Skeletal muscle satellite cell (primary cell): Measurements from ENCODE around the gene INAFM1.
"Not testable (repeated sequence)": the region's sequence is repeated elsewhere in the genome, so short reads cannot be mapped to it uniquely, and the experiment has no call there.

Experiments
- H3K27me3 ChIP-seq: 2 replicates; pipeline ENCODE4 v1.7.0; 2013; ENCODE audit warnings: low read length; ENCODE audit not compliant: control insufficient read depth, insufficient read depth
- H3K36me3 ChIP-seq: 2 replicates; pipeline ENCODE4 v1.7.0; 2013; ENCODE audit warnings: mild to moderate bottlenecking, control low read depth, low read length; ENCODE audit not compliant: insufficient read depth
- H3K4me1 ChIP-seq: 2 replicates; pipeline ENCODE4 v1.7.0; 2013; ENCODE audit warnings: low read length; ENCODE audit not compliant: control insufficient read depth, insufficient read depth
- H3K4me2 ChIP-seq: 2 replicates; pipeline ENCODE4 v1.7.0; 2013; ENCODE audit warnings: mild to moderate bottlenecking, low read length
- H3K4me3 ChIP-seq: 2 replicates; pipeline ENCODE4 v1.7.0; 2013; ENCODE audit warnings: low read length
- H3K9ac ChIP-seq: 2 replicates; pipeline ENCODE4 v1.7.0; 2013; ENCODE audit warnings: mild to moderate bottlenecking, low read depth, low read length, moderate library complexity
- H3K9me3 ChIP-seq: replicated peaks from 2 replicates; pipeline ENCODE4 v1.7.0; 2013; ENCODE audit warnings: mild to moderate bottlenecking, control low read depth, low read length

Gene INAFM1

DNA sequence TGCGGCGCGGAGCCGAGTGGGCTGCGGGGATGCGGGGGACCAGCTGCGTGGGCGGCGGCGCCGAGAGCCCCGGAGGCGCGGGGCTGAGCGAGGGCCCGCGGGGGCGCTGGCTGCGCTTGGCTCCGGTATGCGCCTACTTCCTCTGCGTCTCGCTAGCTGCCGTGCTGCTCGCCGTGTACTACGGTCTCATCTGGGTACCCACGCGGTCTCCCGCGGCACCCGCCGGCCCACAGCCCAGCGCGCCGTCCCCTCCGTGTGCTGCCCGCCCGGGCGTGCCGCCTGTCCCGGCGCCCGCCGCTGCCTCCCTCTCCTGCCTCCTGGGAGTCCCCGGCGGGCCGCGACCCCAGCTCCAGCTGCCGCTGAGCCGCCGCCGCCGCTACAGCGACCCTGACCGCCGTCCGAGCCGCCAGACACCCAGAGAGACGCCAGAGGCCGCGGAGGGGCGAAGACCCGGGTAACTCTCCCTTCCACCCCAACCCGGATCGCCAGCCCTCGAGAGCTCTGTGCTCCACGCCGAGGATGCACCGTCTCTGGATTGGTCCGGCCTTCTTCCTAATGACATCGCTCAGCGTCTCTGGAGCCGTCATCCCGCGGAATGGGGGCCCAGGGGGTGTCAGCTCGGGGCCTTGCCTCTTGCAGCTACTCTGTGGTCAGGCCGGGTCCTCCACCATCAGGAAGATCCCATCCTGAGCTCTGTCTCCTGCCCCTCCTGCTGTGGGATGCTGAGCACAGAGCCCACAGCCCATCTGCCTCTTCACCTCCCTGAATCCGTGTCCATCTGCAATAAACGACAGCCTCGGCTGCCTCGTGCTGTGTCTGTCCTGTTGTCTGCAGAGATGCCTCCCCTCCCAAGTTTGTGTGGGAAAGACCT is 441 bp downstream of the INAFM1 start:
- Histone ChIP-seq H3K4me1 (peaks cover 37% of the 10 kb centered on the region), H3K27me3 (no peaks in the 10 kb centered on the region), H3K9me3 (no peaks in the 10 kb centered on the region), H3K4me2 (peak overlapping the region; percentile 94), H3K4me3 (peak overlapping the region; percentile 69), H3K36me3 (peaks cover 13% of the 10 kb centered on the region), H3K9ac (peak overlapping the region; percentile 64)

DNA sequence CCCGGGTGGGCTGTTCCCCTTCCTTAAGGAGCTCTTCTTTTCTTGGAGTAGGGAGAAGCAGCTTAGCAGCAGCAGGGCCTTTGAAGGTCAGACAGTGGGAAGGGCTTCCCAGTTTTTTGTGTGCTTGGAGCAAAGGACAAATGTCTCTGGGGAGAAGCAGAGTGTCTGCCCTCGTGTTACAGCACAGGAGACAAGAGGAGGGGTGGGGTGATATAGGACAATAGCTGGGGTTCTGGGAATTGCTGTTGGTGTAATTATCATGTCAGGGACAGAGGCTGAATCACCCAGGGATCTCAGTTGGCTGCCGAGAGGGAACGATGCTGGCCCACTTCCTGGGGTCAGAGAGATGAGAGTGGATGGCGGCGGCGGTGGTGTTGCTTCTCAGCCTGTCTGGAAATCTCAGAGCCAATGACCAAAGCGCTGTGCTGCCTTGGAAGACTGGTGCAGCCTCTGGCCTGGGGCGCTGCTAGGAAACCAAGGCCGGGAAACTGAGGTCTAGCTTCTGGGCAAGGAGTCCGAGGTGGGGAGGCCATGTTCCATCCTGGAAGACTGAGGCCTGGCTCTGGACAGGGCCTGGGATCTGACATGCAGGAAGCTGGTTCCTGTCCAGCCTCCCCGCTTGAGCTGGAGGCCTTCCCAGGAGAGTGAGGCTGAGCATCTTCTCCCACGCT is 1.2 kb downstream of the INAFM1 start:
- peak overlapping the region; percentile 94 for H3K4me2 ChIP-seq
- H3K9me3 ChIP-seq: no peaks in the 10 kb centered on the region
- H3K4me1 ChIP-seq: peaks cover 37% of the 10 kb centered on the region
- peak overlapping the region; percentile 64 for H3K9ac ChIP-seq
- peaks cover 5% of the 10 kb centered on the region for H3K36me3 ChIP-seq
- no peaks in the 10 kb centered on the region for H3K27me3 ChIP-seq
- peak overlapping the region; percentile 69 for H3K4me3 ChIP-seq

DNA sequence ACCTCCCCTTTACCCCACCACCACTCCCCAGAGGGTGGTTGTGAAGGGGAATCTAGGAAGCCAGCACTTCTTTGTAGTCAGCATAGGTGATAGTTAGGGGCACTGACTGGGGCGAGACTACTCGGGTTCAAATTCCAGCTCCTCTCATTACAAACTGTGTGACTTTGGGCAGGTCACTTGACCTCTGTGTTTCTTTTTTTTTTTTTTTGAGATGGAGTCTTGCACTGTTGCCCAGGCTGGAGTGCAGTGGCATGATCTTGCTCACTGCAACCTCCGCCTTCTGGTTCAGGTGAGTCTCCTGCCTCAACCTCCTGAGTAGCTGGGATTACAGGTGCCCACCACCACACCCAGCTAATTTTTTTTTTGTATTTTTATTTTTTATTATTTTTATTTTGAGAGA is 1.8 kb downstream of the INAFM1 start:
- not testable (repeated sequence) for H3K27me3 ChIP-seq, H3K9ac ChIP-seq, H3K4me3 ChIP-seq, H3K36me3 ChIP-seq, H3K9me3 ChIP-seq
- Histone ChIP-seq H3K4me2 (peak overlapping the region; percentile 94), H3K4me1 (peaks cover 37% of the 10 kb centered on the region)

DNA sequence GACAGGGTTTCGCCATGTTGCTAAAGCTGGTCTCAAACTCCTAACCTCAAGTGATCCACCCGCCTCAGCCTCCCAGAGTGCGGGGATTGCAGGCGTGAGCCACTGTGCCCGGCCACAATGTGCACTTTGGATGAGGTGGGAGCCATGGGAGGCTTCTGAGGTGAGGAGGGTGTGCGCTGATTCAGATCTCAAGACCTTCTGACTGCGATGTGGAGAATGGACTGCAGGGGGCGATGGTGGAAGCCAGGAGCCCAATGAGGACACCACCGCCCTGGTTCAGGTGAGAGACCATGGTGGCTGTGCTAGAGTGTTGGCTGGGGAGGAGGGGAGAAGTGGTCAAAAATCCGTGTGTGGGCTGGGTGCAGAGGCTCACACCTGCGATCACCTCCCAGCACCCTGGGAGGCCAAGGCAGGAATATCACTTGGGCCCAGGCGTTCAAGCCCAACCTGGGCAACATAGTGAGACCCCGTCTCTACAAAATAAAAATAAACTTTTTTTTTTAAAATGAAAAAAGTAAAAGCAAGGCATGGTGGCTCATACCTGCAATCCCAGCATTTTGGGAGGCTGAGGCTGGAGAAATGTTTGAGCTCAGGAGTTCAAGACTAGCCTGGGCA is 5.6 kb downstream of the INAFM1 start:
- no peaks in the 10 kb centered on the region for H3K36me3 ChIP-seq

DNA sequence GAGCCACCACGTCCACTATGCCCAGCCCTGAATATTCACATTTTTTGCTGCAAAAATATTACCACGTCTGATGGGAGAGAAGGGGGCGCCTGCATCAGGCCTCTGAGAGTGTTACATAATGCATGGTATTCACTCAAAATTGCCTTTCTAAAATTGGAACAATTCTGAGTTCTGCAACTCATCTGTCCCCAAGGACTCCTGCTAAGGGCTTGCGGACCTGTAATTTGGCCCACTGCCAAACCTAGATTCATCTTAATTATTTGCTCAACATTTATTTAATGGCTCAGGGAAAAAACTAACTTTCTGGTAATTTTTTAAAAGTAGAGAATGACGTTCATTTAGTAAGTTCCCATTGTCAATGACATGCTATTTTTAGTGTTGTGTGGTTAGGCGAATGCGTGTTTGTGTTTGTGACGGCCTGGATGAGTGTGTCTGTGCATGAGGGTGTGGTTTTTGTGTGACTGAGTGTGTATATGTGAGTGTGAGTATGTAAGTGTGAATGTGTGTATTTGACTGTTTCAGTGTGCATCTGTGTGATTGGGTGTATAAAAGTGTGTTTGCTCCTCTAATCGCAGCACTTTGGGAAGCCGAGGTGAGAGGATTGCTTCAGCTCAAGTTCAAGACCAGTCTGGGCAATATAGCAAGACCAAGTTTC is 8.8 kb downstream of the INAFM1 start:
- Histone ChIP-seq H3K4me1 (no peaks in the 10 kb centered on the region), H3K27me3 (no peaks in the 10 kb centered on the region), H3K9ac (no peak overlapping the region), H3K4me2 (no peak overlapping the region), H3K36me3 (no peaks in the 10 kb centered on the region), H3K9me3 (no peaks in the 10 kb centered on the region), H3K4me3 (no peak overlapping the region)

More for the DNA sequence above, 5.6 kb downstream of the INAFM1 start:
- H3K9me3 ChIP-seq: no peaks in the 10 kb centered on the region
- H3K4me3 ChIP-seq: no peak overlapping the region
- H3K9ac ChIP-seq: no peak overlapping the region
- peaks cover 15% of the 10 kb centered on the region for H3K4me1 ChIP-seq
- H3K27me3 ChIP-seq: no peaks in the 10 kb centered on the region
- no peak overlapping the region for H3K4me2 ChIP-seq

DNA sequence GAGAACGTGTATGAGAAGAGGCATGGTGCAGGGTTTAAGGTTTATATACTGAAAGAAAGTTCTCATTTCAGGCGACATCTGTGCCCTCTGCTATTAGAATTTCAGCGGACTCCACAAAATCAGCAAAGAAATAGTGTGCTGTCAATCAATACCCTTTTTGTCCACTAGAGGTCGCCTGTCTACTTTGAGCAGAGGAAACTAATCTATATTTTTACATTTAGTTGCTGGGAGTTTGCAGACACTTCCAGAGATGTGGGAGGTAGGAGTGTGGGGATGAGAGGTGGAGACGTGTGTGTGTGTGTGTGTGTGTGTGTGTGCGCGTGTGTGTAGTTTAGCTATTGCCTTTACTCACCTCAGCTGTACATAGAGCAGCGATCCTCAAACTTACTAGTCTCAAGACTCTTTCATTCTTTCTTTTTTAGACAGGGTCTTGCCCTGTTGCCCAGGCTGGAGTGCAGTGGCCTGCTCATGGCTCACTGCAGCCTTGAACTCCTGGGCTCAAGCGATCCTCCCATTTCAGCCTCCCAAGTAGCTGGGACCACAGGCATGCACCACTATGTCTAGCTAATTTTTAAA is 9.7 kb downstream of the INAFM1 start:
- Histone ChIP-seq H3K4me1 (peaks cover 8% of the 10 kb centered on the region), H3K9ac (no peak overlapping the region), H3K9me3 (no peaks in the 10 kb centered on the region), H3K36me3 (no peaks in the 10 kb centered on the region), H3K4me3 (no peak overlapping the region), H3K27me3 (no peaks in the 10 kb centered on the region), H3K4me2 (no peak overlapping the region)

DNA sequence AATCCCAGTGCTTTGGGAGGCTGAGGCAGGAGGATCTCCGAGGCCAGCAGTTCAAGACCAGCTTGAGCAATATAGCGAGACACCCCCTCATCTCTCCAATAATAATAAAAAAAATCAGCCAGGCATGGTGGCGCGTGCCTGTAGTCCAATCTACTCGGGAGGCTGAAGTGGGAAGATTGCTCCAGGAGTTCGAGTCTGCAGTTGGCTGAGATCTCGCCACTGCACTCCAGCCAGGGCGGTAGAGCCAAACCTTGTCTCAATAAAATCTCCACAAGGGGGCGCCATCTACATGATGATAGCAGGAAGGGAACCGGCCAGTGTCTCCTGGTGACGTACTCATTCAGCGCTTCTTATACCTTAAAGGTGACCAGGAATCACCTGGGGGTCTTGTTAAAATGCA is 21.4 kb downstream of the INAFM1 start:
- Histone ChIP-seq H3K4me2 (no peak overlapping the region), H3K4me1 (peaks cover 4% of the 10 kb centered on the region), H3K4me3 (no peak overlapping the region), H3K9ac (no peak overlapping the region), H3K36me3 (no peaks in the 10 kb centered on the region), H3K27me3 (no peaks in the 10 kb centered on the region), H3K9me3 (no peaks in the 10 kb centered on the region)

DNA sequence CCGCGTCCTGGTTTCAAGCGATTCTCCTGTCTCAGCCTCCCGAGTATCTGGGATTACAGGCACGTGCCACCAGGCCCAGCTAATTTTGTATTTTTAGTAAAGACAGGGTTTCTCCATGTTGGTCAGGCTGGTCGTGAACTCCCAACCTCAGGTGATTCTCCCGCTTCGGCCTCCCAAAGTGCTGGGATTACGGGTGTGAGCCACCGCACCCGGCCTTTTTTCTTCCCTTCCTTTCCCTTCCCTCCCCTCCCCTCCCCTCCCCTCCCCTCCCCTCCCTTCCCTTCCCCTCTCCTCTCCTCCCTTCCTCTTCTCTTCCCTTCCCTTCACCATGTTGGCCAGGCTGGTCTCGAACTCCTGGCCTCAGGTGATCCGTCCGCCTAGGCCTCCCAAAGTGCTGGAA is 26.2 kb downstream of the INAFM1 start:
- H3K9me3 ChIP-seq: not testable (repeated sequence)

DNA sequence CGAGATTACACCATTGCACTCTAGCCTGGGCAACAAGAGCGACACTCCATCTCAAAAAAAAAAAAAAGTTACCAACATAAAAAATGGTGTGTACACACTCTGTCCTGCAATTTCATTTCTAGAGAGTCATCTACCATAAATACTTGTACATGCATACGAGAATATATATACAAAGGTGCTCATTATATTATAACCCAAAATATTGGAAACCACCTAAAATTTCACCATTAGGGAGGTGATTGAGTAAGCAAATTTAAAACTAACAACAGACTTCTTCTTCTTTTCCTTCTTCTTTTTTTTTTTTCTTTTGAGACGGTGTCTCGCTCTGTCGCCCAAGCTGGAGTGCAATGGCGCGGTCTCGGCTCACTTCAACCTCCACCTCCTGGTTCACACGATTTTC is 27.6 kb downstream of the INAFM1 start:
- Histone ChIP-seq H3K4me3 (no peak overlapping the region), H3K4me2 (no peak overlapping the region), H3K27me3 (no peaks in the 10 kb centered on the region), H3K9me3 (no peaks in the 10 kb centered on the region), H3K9ac (no peak overlapping the region), H3K36me3 (no peaks in the 10 kb centered on the region), H3K4me1 (peaks cover 10% of the 10 kb centered on the region)

More for the DNA sequence above, 26.2 kb downstream of the INAFM1 start:
- not testable (repeated sequence) for H3K36me3 ChIP-seq, H3K9ac ChIP-seq, H3K4me2 ChIP-seq, H3K27me3 ChIP-seq, H3K4me3 ChIP-seq, H3K4me1 ChIP-seq

DNA sequence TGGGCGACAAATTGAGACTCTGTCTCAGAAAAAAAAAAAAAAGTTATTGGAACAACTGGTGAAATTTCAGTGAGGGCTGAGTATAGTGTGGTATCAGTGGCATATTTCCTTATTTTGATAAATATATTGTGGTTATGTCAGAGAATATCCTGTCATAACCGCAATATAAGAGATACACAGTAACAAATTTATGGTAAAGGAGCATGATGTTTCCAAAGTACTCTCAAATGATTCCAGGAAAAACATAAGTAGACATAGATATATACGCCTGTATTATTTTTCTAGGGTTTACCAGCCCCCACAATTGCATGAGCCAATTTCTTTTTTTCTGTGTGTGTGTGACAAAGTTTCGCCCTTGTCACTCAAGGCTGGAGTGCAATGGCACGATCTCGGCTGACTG is 29.3 kb downstream of the INAFM1 start:
- H3K4me2 ChIP-seq: no peak overlapping the region
- H3K27me3 ChIP-seq: no peaks in the 10 kb centered on the region
- H3K9me3 ChIP-seq: no peaks in the 10 kb centered on the region
- no peak overlapping the region for H3K9ac ChIP-seq
- H3K36me3 ChIP-seq: no peaks in the 10 kb centered on the region
- H3K4me1 ChIP-seq: peaks cover 12% of the 10 kb centered on the region
- no peak overlapping the region for H3K4me3 ChIP-seq

DNA sequence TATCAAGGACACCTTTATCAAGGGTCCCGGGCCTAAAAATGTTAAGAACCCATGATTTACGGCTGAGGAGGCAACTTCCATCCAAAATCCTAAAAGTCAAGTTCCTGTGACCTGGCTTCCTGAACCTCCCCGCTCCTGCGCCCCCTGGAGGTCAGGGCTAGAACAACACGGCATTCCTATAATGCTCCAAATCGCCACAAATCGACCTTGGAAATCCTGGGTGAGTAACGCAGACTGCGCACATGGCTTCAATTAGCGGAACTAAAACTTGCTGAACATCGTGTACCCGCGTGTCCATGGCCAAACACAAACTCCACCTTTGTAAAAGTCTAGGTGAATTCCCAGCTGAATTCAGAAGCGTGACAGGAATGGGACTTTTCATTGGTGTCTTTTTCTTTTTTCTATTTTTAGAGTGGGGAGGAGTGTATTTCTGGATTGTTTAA is 30.6 kb downstream of the INAFM1 start:
- peak overlapping the region; percentile 30 for H3K4me3 ChIP-seq
- H3K4me1 ChIP-seq: peaks cover 16% of the 10 kb centered on the region
- H3K4me2 ChIP-seq: peak overlapping the region; percentile 69
- H3K9me3 ChIP-seq: no peaks in the 10 kb centered on the region
- peak overlapping the region; percentile 19 for H3K9ac ChIP-seq
- H3K27me3 ChIP-seq: no peaks in the 10 kb centered on the region
- no peaks in the 10 kb centered on the region for H3K36me3 ChIP-seq
